ENCODE results near the gene KDM2B.

- TF ChIP-seq CTCF (IDR thresholded peaks at IDR 0.05; ENCODE audit: low read depth, low read length) (no peak), EZH2phosphoT487 (IDR thresholded peaks at IDR 0.05; ENCODE audit: low read depth) (no peak)
These were observed 151.9 kb downstream of the KDM2B start for GRCh38 chr12:121428883-121429282.

Measured in OCI-LY3 (cell line).